ENCODE results near the gene LAMB1. TPM values are rescaled to one million over a fixed set of nuclear protein-coding genes. Genes with fewer than 3 reads are reported as not detected.
A peak's percentile ranks its signal among the peaks of the same experiment; 100 is the strongest.

Gene LAMB1
- total and polyA plus RNA-seq, 2 experiments from 2014 or later, result 31.8 to 34.0 TPM

- H3K27me3 ChIP-seq, result no peaks in the 10 kb centered on the region
- no peak for DNase-seq (ENCODE audit: low read depth in 1 of 2, low spot score in 1 of 2)
- no peak overlapping the region for H3K27ac ChIP-seq
- H3K4me3 ChIP-seq, result no peak overlapping the region
- H3K9me3 ChIP-seq (ENCODE audit: low read depth), result no peaks in the 10 kb centered on the region
- H3K36me3 ChIP-seq, result no peaks in the 10 kb centered on the region
- TF ChIP-seq CTCF (IDR thresholded peaks at IDR 0.05; ENCODE audit: low read depth, low read length), result no peak
- H3K4me1 ChIP-seq (ENCODE audit: low read depth), result no peaks in the 10 kb centered on the region
These were observed 126.0 kb downstream of the LAMB1 start for GRCh38 chr7:107876916-107877315.

DNA sequence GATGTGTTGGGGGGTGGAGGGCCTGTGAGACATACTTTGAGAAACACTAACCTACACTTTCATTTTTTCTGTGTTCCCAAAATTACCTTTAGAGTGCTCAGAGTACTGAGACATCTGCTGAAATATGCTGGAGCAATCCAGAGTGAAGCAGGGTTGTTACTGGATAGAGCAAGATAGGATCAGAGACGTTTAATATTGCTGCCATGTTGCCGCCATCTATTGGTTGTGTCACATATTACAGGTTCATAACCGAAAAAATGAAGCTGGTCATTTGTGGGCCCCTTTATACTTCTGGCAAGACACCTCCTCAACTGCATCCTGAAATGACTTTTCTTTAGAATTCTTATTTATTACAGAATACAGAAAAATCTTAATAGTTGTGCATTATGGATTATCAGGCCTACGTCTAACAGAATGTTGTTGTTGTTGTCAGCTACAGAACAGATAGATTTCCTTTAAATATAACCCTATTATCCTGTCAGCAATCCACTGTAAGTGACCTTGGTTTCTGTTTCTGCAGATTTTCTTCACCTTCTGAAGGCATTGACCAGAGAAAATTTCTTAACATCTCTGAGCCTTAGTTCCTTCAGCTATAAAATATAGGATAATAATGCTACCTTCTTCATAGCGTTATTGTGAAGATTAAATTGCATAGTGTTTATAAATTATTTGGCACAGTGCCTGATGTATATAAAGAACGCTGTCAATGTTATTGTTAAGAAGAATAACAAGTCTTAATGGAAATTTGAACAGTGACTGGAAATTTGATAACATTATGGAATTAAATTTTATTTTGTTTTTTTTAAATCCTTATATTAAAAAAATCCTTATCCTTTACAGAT lies 128.1 kb downstream of the LAMB1 start:
- Histone ChIP-seq H3K27me3 (no peaks in the 10 kb centered on the region), H3K4me3 (no peak overlapping the region), H3K4me1 (ENCODE audit: low read depth) (no peaks in the 10 kb centered on the region), H3K9me3 (ENCODE audit: low read depth) (no peaks in the 10 kb centered on the region), H3K27ac (no peak overlapping the region), H3K36me3 (no peaks in the 10 kb centered on the region)
- peak; percentile 68 to 80 for DNase-seq (ENCODE audit: low read depth in 1 of 2, low spot score in 1 of 2)
- TF ChIP-seq CTCF (IDR thresholded peaks at IDR 0.05; ENCODE audit: low read depth, low read length), result peak; percentile 71

GRCh38 chr7:107874111-107874510 lies 128.8 kb downstream of the LAMB1 start:
- Histone ChIP-seq H3K4me3 (no peak overlapping the region), H3K27me3 (no peaks in the 10 kb centered on the region), H3K27ac (no peak overlapping the region), H3K4me1 (ENCODE audit: low read depth) (no peaks in the 10 kb centered on the region), H3K9me3 (ENCODE audit: low read depth) (no peaks in the 10 kb centered on the region), H3K36me3 (no peaks in the 10 kb centered on the region)
- no peak for DNase-seq (ENCODE audit: low read depth in 1 of 2, low spot score in 1 of 2)
- no peak for TF ChIP-seq CTCF (IDR thresholded peaks at IDR 0.05; ENCODE audit: low read depth, low read length)

Other genes with a start within 250 kb of the LAMB1 start
- gene SLC26A3, start 199.9 kb downstream of the LAMB1 start, total RNA-seq, result not detected in 2 replicates
- gene SLC26A3, start 199.9 kb downstream of the LAMB1 start, polyA plus RNA-seq, result 0.05 and 0.06 TPM in 2 replicates
- 112 and 250 TPM in 2 replicates for gene DLD, start 112.0 kb downstream of the LAMB1 start, total RNA-seq
- gene DLD, start 112.0 kb downstream of the LAMB1 start, polyA plus RNA-seq, result 175 and 199 TPM in 2 replicates
- not detected in 2 replicates for gene LAMB4, start 127.2 kb upstream of the LAMB1 start, total RNA-seq
- gene LAMB4, start 127.2 kb upstream of the LAMB1 start, polyA plus RNA-seq, result not detected in 2 replicates

All from cardiac muscle cell (in vitro differentiated cells and primary cell).